ENCODE results near the gene SH2D7. TPM values are rescaled to one million over a fixed set of nuclear protein-coding genes. Genes with fewer than 3 reads are reported as not detected.

SH2D7 gene
- total RNA-seq, 8 experiments from 2014 or later, result 0.46 to 1.1 (median 0.76) TPM; not detected in 3

- 0 to 100% (median 87%) methylated on average over 1 to 3 of the region's 5 CpGs; no CpG with 5 or more reads in 1 of the 10 experiments for WGBS, 10 experiments
Measured at GRCh38 chr15:78065284-78065872, 27.0 kb upstream of the SH2D7 start.

GRCh38 chr15:78065973-78066946 is 26.1 kb upstream of the SH2D7 start:
- no peak for ATAC-seq (replicated peaks in 6 of 8)
- Histone ChIP-seq H3K4me3 (no peak overlapping the region), H3K4me1 (replicated peaks in 1 of 2) (peaks cover 9 to 27% of the 10 kb centered on the region in 2 donors), H3K27ac (no peak overlapping the region)
- in situ Hi-C loops (cut with MboI; ENCODE audit: low pct_unique_long_range_greater_than_20kb in 2 of 9, low sequenced_read_pairs in 9 of 9, unreplicated experiment in 9 of 9), result no loop called here
- WGBS, 10 experiments, result 0 to 65% (median 41%) methylated on average over 1 to 5 of the region's 7 CpGs

More at GRCh38 chr15:78065284-78065872, 27.0 kb upstream of the SH2D7 start:
- H3K4me3 ChIP-seq, result no peak overlapping the region
- H3K27ac ChIP-seq, result no peak overlapping the region
- ATAC-seq (replicated peaks in 6 of 8), result peak in 5 of 8 experiments; percentile 22 to 71 (median 45)
- H3K4me1 ChIP-seq (replicated peaks in 1 of 2), result peaks cover 9 to 27% of the 10 kb centered on the region in 2 donors
- in situ Hi-C loops (cut with MboI; ENCODE audit: low pct_unique_long_range_greater_than_20kb in 2 of 9, low sequenced_read_pairs in 9 of 9, unreplicated experiment in 9 of 9), result no loop called here

- ATAC-seq (replicated peaks in 6 of 8), result peak in 3 of 8 experiments; percentile 3 to 74 (median 3)
- no peak overlapping the region for H3K27ac ChIP-seq
- in situ Hi-C loops (cut with MboI; ENCODE audit: low pct_unique_long_range_greater_than_20kb in 2 of 9, low sequenced_read_pairs in 9 of 9, unreplicated experiment in 9 of 9), result no loop called here
- 80% methylated on average over 1 of the region's 1 CpG; no CpG with 5 or more reads in 9 of the 10 experiments for WGBS, 10 experiments
- H3K4me3 ChIP-seq, result no peak overlapping the region
- H3K4me1 ChIP-seq (replicated peaks in 1 of 2), result peaks cover 9 to 25% of the 10 kb centered on the region in 2 donors
Measured at GRCh38 chr15:78067328-78068228, 24.8 kb upstream of the SH2D7 start.

DNA sequence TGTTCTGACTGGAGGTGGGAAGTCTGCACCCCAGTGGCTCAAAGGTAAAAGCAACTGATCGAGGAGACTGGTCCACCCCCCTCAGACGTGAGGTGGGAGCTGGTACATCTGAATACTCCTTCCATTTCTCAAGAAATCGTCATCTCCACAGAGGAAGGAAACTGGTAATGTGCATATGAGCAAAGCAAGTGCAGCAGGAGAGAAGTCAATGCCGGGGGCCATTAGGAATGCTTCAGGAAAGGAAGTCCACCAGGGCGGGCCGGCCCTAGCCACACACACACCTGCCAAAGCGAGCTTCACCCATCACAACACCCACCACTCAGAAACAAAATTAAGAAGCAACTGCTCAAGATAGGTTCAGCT is 23.3 kb upstream of the SH2D7 start:
- Histone ChIP-seq H3K4me3 (no peak overlapping the region), H3K4me1 (replicated peaks in 1 of 2) (peaks cover 9 to 27% of the 10 kb centered on the region in 2 donors), H3K27ac (no peak overlapping the region)
- in situ Hi-C loops (cut with MboI; ENCODE audit: low pct_unique_long_range_greater_than_20kb in 2 of 9, low sequenced_read_pairs in 9 of 9, unreplicated experiment in 9 of 9), result no loop called here
- ATAC-seq (replicated peaks in 6 of 8), result peak in 4 of 8 experiments; percentile 6 to 50 (median 16)
- 0 to 83% (median 35%) methylated on average over 2 to 6 of the region's 7 CpGs; no CpG with 5 or more reads in 3 of the 10 experiments for WGBS, 10 experiments

DNA sequence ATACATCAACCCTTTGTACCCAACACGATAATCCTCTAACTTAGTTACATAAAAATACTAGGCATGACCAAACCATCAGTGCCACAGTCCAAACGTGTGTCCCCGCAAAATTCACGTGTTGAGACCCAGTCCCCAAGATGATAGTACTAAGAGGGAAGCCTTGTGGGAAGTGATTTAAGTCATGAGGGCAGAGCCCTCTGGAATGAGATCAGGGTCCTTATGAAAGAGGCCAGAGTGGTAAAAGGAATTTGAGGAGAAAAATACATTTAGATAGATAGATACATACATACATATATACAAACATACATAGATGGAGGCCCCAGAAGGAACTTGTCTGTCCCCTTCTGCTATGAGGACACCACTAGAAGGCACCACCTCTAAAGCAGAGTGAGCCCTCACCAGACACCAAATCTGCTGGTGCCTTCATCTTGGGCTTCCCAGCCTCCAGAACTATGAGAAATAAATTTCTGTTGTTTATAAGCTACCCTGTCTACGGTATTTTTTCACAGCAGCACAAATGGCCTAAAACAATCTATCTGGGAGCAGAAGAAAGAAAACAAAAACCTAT is 22.8 kb upstream of the SH2D7 start:
- Histone ChIP-seq H3K27ac (no peak overlapping the region), H3K4me3 (no peak overlapping the region), H3K4me1 (replicated peaks in 1 of 2) (peaks cover 9 to 27% of the 10 kb centered on the region in 2 donors)
- whole genome bisulfite sequencing, 10 experiments, result 13 to 100% (median 80%) methylated on average over 1 to 5 of the region's 5 CpGs; no CpG with 5 or more reads in 3 of the 10 experiments
- in situ Hi-C loops (cut with MboI; ENCODE audit: low pct_unique_long_range_greater_than_20kb in 2 of 9, low sequenced_read_pairs in 9 of 9, unreplicated experiment in 9 of 9), result no loop called here
- no peak for ATAC-seq (replicated peaks in 6 of 8)

DNA sequence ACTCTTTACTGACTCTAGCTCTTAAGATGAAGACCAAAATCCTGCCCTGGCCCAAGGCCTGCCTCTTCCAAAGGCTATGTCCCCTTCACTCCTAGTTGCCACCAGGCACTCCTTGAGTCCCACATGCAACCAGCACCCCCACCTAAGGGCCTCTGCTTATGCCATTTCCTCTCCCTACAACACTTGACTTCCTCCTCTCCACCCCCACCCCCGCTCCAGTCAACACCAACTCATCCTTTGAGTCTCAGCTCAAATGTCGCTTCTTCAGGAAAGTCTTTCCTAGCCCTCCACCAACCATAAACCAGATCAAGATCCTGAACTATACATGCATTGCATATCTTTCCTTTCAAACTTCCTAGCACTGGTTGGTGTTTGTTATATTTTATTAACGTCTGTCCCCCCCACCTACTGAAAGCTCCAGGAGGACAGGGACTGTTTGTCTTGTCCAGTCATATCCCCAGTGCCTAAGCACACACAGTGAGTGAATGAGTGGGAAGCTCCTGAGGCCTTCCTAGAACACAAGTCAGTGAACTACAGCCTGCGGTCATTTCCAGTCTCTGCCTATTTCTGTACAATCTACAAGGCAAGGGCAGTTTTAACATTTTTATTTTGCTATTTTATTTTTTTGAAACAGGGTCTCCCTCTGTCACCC is 22.2 kb upstream of the SH2D7 start:
- Histone ChIP-seq H3K4me3 (no peak overlapping the region), H3K4me1 (replicated peaks in 1 of 2) (peaks cover 9 to 27% of the 10 kb centered on the region in 2 donors), H3K27ac (no peak overlapping the region)
- in situ Hi-C loops (cut with MboI; ENCODE audit: low pct_unique_long_range_greater_than_20kb in 2 of 9, low sequenced_read_pairs in 9 of 9, unreplicated experiment in 9 of 9), result no loop called here
- 38 to 100% (median 86%) methylated on average over 1 to 3 of the region's 4 CpGs; no CpG with 5 or more reads in 1 of the 10 experiments for WGBS, 10 experiments
- no peak for ATAC-seq (replicated peaks in 6 of 8)

- in situ Hi-C loops (cut with MboI; ENCODE audit: low pct_unique_long_range_greater_than_20kb in 2 of 9, low sequenced_read_pairs in 9 of 9, unreplicated experiment in 9 of 9), result no loop called here
- 17 to 100% (median 95%) methylated on average over 1 to 2 of the region's 2 CpGs; no CpG with 5 or more reads in 2 of the 10 experiments for WGBS, 10 experiments
- Histone ChIP-seq H3K4me1 (replicated peaks in 1 of 2) (peaks cover 15 to 26% of the 10 kb centered on the region in 2 donors), H3K27ac (no peak overlapping the region), H3K4me3 (no peak overlapping the region)
- no peak for ATAC-seq (replicated peaks in 6 of 8)
Measured at GRCh38 chr15:78071383-78071782, 21.0 kb upstream of the SH2D7 start.

DNA sequence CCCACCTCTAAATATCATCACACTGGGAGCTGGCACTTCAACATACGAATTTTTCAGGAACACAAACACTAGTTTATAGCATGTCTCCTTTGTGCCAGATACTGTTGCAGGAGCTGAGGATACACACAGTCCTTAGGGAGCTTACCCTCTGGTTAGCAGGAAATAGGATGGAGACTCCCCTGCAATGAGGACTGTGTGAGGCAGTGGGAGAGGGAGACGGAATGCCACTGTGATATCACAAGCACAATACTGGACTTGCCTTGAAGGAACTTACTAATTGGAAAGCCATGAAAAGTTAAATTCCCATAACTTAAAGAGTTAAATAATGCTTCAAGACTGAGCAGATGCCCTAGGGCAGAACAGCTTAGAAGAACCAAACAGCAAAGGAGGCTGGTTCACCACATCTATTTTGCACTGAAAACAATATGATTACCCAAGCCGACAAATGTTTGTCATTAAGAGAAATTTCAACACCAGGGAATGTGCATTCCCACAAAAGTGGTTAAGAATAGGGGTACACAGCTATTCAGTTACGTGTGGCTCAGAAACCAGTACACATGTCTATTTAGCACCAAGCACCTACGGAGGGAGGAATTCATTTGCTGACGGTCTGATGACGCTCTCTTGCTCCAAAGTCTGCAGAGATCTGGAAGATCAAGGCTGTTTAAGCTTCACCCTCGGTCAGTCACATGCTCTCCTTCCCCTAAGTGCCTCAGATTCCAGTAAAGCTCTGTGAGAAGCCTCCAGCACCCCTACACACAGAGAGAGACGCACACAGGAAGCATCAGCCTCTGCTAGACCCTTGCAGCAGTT is 20.1 kb upstream of the SH2D7 start:
- Histone ChIP-seq H3K4me1 (replicated peaks in 1 of 2) (peaks cover 19 to 23% of the 10 kb centered on the region in 2 donors), H3K27ac (no peak overlapping the region), H3K4me3 (no peak overlapping the region)
- peak in 5 of 8 experiments; percentile 3 to 38 (median 8) for ATAC-seq (replicated peaks in 6 of 8)
- in situ Hi-C loops (cut with MboI; ENCODE audit: low pct_unique_long_range_greater_than_20kb in 2 of 9, low sequenced_read_pairs in 9 of 9, unreplicated experiment in 9 of 9), result no loop called here
- WGBS, 10 experiments, result 0 to 80% (median 56%) methylated on average over 2 to 7 of the region's 9 CpGs; no CpG with 5 or more reads in 2 of the 10 experiments

GRCh38 chr15:78073046-78073787 is 19.1 kb upstream of the SH2D7 start:
- in situ Hi-C loops (cut with MboI; ENCODE audit: low pct_unique_long_range_greater_than_20kb in 2 of 9, low sequenced_read_pairs in 9 of 9, unreplicated experiment in 9 of 9), result no loop called here
- Histone ChIP-seq H3K4me3 (no peak overlapping the region), H3K27ac (no peak overlapping the region), H3K4me1 (replicated peaks in 1 of 2) (peaks cover 15 to 18% of the 10 kb centered on the region in 2 donors)
- WGBS, 10 experiments, result 29 to 100% (median 88%) methylated on average over 1 to 3 of the region's 5 CpGs; no CpG with 5 or more reads in 2 of the 10 experiments
- no peak for ATAC-seq (replicated peaks in 6 of 8)

GRCh38 chr15:78075490-78076230 is 16.7 kb upstream of the SH2D7 start:
- no peak overlapping the region for H3K27ac ChIP-seq
- in situ Hi-C loops (cut with MboI; ENCODE audit: low pct_unique_long_range_greater_than_20kb in 2 of 9, low sequenced_read_pairs in 9 of 9, unreplicated experiment in 9 of 9), result no loop called here
- ATAC-seq (replicated peaks in 6 of 8), result peak in 7 of 8 experiments; percentile 11 to 77 (median 51)
- H3K4me3 ChIP-seq, result peak overlapping the region in 2 of 5 donors; percentile 71 to 83
- peaks cover 8 to 10% of the 10 kb centered on the region in 2 donors for H3K4me1 ChIP-seq (replicated peaks in 1 of 2)
- WGBS, 10 experiments, result 5 to 92% (median 20%) methylated on average over 1 to 5 of the region's 7 CpGs; no CpG with 5 or more reads in 2 of the 10 experiments
